HEK293T (cell line): ENCODE data around the gene CD52.

Experiments
- CTCF ChIA-PET: fragments of 350-600 bp; formaldehyde crosslinking; extraction: SDS; loops from one replicate; lab custom pipeline; 2021; ENCODE audit warnings: antibody characterized with exemption, inconsistent platforms; lab: Yijun Ruan, JAX
- POLR2A ChIA-PET: fragments of 350-600 bp; formaldehyde crosslinking; extraction: SDS; loops from one replicate; lab custom pipeline; 2020; ENCODE audit warnings: antibody characterized with exemption, inconsistent platforms; lab: Yijun Ruan, JAX
- DNase-seq: peaks from one replicate; pipeline ENCODE4 v3.0.0; 2012; ENCODE audit warnings: mixed read lengths; ENCODE audit errors: extremely low spot score
- ARNT ChIP-seq: fragments of 450-650 bp; IDR thresholded peaks from 2 replicates; pipeline ENCODE4 v1.6.1; 2017; ENCODE audit warnings: mild to moderate bottlenecking
- BHLHE40 ChIP-seq: fragments of 450-650 bp; IDR thresholded peaks from 2 replicates; pipeline ENCODE4 v1.6.1; 2016; ENCODE audit warnings: mild to moderate bottlenecking, moderate library complexity, borderline replicate concordance
- CTBP1 ChIP-seq: fragments of 450-650 bp; IDR thresholded peaks from 2 replicates; pipeline ENCODE4 v1.6.1; 2016; ENCODE audit warnings: borderline replicate concordance
- ELF4 ChIP-seq: fragments of 450-650 bp; IDR thresholded peaks from 2 replicates; pipeline ENCODE4 v1.6.1; 2017; ENCODE audit warnings: antibody characterized with exemption
- FOXA1 ChIP-seq: fragments of 450-650 bp; IDR thresholded peaks from 2 replicates; pipeline ENCODE4 v1.6.1; 2016; ENCODE audit warnings: mild to moderate bottlenecking
- FOXK2 ChIP-seq: fragments of 450-650 bp; IDR thresholded peaks from 2 replicates; pipeline ENCODE4 v1.6.1; 2016; ENCODE audit warnings: mild to moderate bottlenecking
- FOXM1 ChIP-seq: fragments of 450-650 bp; IDR thresholded peaks from 2 replicates; pipeline ENCODE4 v1.6.1; 2017; ENCODE audit warnings: mild to moderate bottlenecking, borderline replicate concordance
- HDGF ChIP-seq: fragments of 450-650 bp; IDR thresholded peaks from 2 replicates; pipeline ENCODE4 v1.6.1; 2017; ENCODE audit warnings: antibody characterized with exemption, borderline replicate concordance
- L3MBTL2 ChIP-seq: fragments of 450-650 bp; conservative IDR thresholded peaks from 2 replicates; pipeline ENCODE4 v1.6.1; 2016; ENCODE audit warnings: mild to moderate bottlenecking
- LEF1 ChIP-seq: fragments of 450-650 bp; IDR thresholded peaks from 2 replicates; pipeline ENCODE4 v1.6.1; 2017; ENCODE audit warnings: mild to moderate bottlenecking, borderline replicate concordance
- NFRKB ChIP-seq: fragments of 450-650 bp; IDR thresholded peaks from 2 replicates; pipeline ENCODE4 v1.6.1; 2016; ENCODE audit warnings: mild to moderate bottlenecking, moderate library complexity
- SP1 ChIP-seq: fragments of 450-650 bp; IDR thresholded peaks from 2 replicates; pipeline ENCODE4 v1.6.1; 2017
- SUZ12 ChIP-seq: fragments of 450-650 bp; IDR thresholded peaks from 2 replicates; pipeline ENCODE4 v1.6.1; 2016; ENCODE audit warnings: mild to moderate bottlenecking
- TARDBP ChIP-seq: fragments of 450-650 bp; IDR thresholded peaks from 2 replicates; pipeline ENCODE4 v1.6.1; 2016
- ZNF384 ChIP-seq: fragments of 450-650 bp; IDR thresholded peaks from 2 replicates; pipeline ENCODE4 v1.6.1; 2016
- TF ChIP-seq, protein P1 (sequence below): fragments of 450-650 bp; IDR thresholded peaks from 2 replicates; pipeline ENCODE4 v1.6.1; 2016

Gene CD52

GRCh38 chr1:26276432-26276838 is 41.3 kb upstream of the CD52 start:
- TF ChIP-seq, protein P1, sequence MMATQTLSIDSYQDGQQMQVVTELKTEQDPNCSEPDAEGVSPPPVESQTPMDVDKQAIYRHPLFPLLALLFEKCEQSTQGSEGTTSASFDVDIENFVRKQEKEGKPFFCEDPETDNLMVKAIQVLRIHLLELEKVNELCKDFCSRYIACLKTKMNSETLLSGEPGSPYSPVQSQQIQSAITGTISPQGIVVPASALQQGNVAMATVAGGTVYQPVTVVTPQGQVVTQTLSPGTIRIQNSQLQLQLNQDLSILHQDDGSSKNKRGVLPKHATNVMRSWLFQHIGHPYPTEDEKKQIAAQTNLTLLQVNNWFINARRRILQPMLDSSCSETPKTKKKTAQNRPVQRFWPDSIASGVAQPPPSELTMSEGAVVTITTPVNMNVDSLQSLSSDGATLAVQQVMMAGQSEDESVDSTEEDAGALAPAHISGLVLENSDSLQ, result no peak
- TF ChIP-seq TARDBP, result no peak
- CTCF ChIA-PET, result interaction anchor here (0.6 to 2.2 kb wide), 8 partner anchors 8 to 149 kb away, joined by 3 to 9 read pairs (median 4); no protein-coding TSS in a partner anchor
- POLR2A ChIA-PET, result no interaction called here
- no peak for DNase-seq

- TF ChIP-seq, protein P1, result no peak
- TF ChIP-seq FOXK2 (no peak), CTBP1 (no peak), ARNT (no peak), BHLHE40 (no peak), NFRKB (no peak), SP1 (no peak), SUZ12 (no peak), ZNF384 (no peak), FOXA1 (no peak), TARDBP (no peak), FOXM1 (no peak), L3MBTL2 (no peak), HDGF (no peak), ELF4 (no peak), LEF1 (no peak)
- CTCF ChIA-PET, result interaction anchor here (1.0 to 1.2 kb wide), 3 partner anchors 8 to 114 kb away, joined by 3 to 5 read pairs (median 3); no protein-coding TSS in a partner anchor
- DNase-seq, result no peak
- POLR2A ChIA-PET, result no interaction called here
Measured at GRCh38 chr1:26277261-26277661, 40.5 kb upstream of the CD52 start.

DNA sequence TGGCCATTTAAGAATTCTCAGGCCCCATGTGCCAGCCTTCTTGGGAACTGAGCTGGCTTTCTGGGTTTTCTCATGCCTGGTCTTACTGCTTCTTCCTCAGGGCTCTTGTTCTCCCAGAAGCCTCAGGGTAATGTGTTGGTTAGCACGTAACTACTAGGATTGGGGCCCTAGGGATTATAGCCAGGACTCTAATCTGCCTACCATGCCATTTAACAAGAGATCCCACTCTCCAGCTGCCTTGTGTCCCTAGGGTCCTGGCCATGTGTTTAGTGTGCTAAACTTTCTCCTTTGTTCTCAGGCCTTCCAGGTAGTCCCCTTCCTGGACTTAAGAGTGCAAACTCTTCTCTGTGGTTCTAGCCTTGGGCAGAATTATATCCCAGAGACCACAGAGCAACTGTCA is 40.0 kb upstream of the CD52 start:
- no peak for DNase-seq

GRCh38 chr1:26278303-26278702 is 39.5 kb upstream of the CD52 start:
- ChIA-PET CTCF (interaction anchor here (1.2 to 1.7 kb wide), 3 partner anchors 7 to 113 kb away, joined by 3 to 8 read pairs (median 5); no protein-coding TSS in a partner anchor), POLR2A (no interaction called here)
- TF ChIP-seq ZNF384, result no peak
- TF ChIP-seq L3MBTL2, result no peak
- TF ChIP-seq, protein P1, result no peak
- DNase-seq, result no peak

More for the DNA sequence above, 40.0 kb upstream of the CD52 start:
- ChIA-PET CTCF (interaction anchor here (1.0 to 1.2 kb wide), 3 partner anchors 8 to 114 kb away, joined by 3 to 5 read pairs (median 3); no protein-coding TSS in a partner anchor), POLR2A (no interaction called here)
- TF ChIP-seq FOXK2 (no peak), BHLHE40 (no peak), ARNT (no peak), FOXM1 (no peak)

- ChIA-PET CTCF (interaction anchor here (1.0 to 1.7 kb wide), 6 partner anchors 9 to 138 kb away, joined by 3 to 8 read pairs (median 4); partner anchors contain the start of gene CD52), POLR2A (interaction anchor here (1.0 to 1.1 kb wide), 2 partner anchors 12 to 131 kb away, joined by 3 read pairs; no protein-coding TSS in a partner anchor)
- no peak for DNase-seq
- TF ChIP-seq CTBP1, result no peak
- TF ChIP-seq ARNT, result no peak
- no peak for TF ChIP-seq TARDBP
- no peak for TF ChIP-seq FOXK2
- TF ChIP-seq SUZ12, result no peak
- TF ChIP-seq FOXM1, result no peak
- no peak for TF ChIP-seq BHLHE40
- no peak for TF ChIP-seq HDGF
- no peak for TF ChIP-seq SP1
- TF ChIP-seq ELF4, result no peak
- no peak for TF ChIP-seq ZNF384
- TF ChIP-seq LEF1, result no peak
- TF ChIP-seq FOXA1, result no peak
- no peak for TF ChIP-seq L3MBTL2
- TF ChIP-seq, protein P1, result no peak
Measured at GRCh38 chr1:26278724-26279455, 38.9 kb upstream of the CD52 start.
